ENCODE measurements around the gene NDFIP2. TPM values are rescaled to one million over a fixed set of nuclear protein-coding genes. Genes with fewer than 3 reads are reported as not detected.

Gene NDFIP2
- polyA plus RNA-seq, 1 donor from 2014 or later, result not detected

- peaks cover 0 to 14% (median 13%) of the 10 kb centered on the region in 3 donors for H3K4me1 Mint-ChIP-seq
- H3K9me3 Mint-ChIP-seq, result peaks cover 0 to 7% (median 6%) of the 10 kb centered on the region in 3 donors
- no peak overlapping the region for H3K4me3 Mint-ChIP-seq
- H3K27ac Mint-ChIP-seq, result peak overlapping the region in 1 of 3 donors; percentile 21
- peaks cover 9% of the 10 kb centered on the region for H3K27me3 Mint-ChIP-seq
- H3K36me3 Mint-ChIP-seq, result peaks cover 2% of the 10 kb centered on the region
Observed at GRCh38 chr13:79451500-79451962, 29.4 kb upstream of the NDFIP2 start.

GRCh38 chr13:79452239-79452913, 28.6 kb upstream of the NDFIP2 start:
- H3K4me3 Mint-ChIP-seq, result no peak overlapping the region
- H3K27ac Mint-ChIP-seq, result peak overlapping the region in 1 of 3 donors; percentile 21
- peaks cover 0 to 14% (median 13%) of the 10 kb centered on the region in 3 donors for H3K4me1 Mint-ChIP-seq
- peaks cover 0 to 7% (median 6%) of the 10 kb centered on the region in 3 donors for H3K9me3 Mint-ChIP-seq
- H3K36me3 Mint-ChIP-seq, result peaks cover 2% of the 10 kb centered on the region
- H3K27me3 Mint-ChIP-seq, result peaks cover 9% of the 10 kb centered on the region

GRCh38 chr13:79455331-79455730, 25.6 kb upstream of the NDFIP2 start:
- peaks cover 0 to 5% (median 0%) of the 10 kb centered on the region in 3 donors for H3K4me1 Mint-ChIP-seq
- no peak overlapping the region for H3K27ac Mint-ChIP-seq
- H3K4me3 Mint-ChIP-seq, result no peak overlapping the region
- H3K27me3 Mint-ChIP-seq, result peaks cover 7% of the 10 kb centered on the region
- no peaks in the 10 kb centered on the region for H3K36me3 Mint-ChIP-seq
- peaks cover 0 to 2% (median 0%) of the 10 kb centered on the region in 3 donors for H3K9me3 Mint-ChIP-seq

GRCh38 chr13:79456051-79456450, 24.9 kb upstream of the NDFIP2 start:
- Mint-ChIP-seq H3K36me3 (no peaks in the 10 kb centered on the region), H3K27me3 (peaks cover 7% of the 10 kb centered on the region), H3K4me3 (no peak overlapping the region), H3K27ac (no peak overlapping the region), H3K4me1 (peaks cover 0 to 5% (median 0%) of the 10 kb centered on the region in 3 donors), H3K9me3 (peaks cover 0 to 2% (median 0%) of the 10 kb centered on the region in 3 donors)

- Mint-ChIP-seq H3K36me3 (no peaks in the 10 kb centered on the region), H3K27ac (no peak overlapping the region)
Observed at GRCh38 chr13:79456656-79457365, 24.1 kb upstream of the NDFIP2 start.

GRCh38 chr13:79457390-79457789, 23.6 kb upstream of the NDFIP2 start:
- Mint-ChIP-seq H3K27ac (no peak overlapping the region), H3K4me1 (no peaks in the 10 kb centered on the region), H3K9me3 (peaks cover 0 to 2% (median 0%) of the 10 kb centered on the region in 3 donors)

More at GRCh38 chr13:79456656-79457365, 24.1 kb upstream of the NDFIP2 start:
- Mint-ChIP-seq H3K4me3 (no peak overlapping the region), H3K4me1 (peaks cover 0 to under 1% (median 0%) of the 10 kb centered on the region in 3 donors), H3K9me3 (peaks cover 0 to 2% (median 0%) of the 10 kb centered on the region in 3 donors), H3K27me3 (peaks cover 7% of the 10 kb centered on the region)

GRCh38 chr13:79457948-79458347, 23.0 kb upstream of the NDFIP2 start:
- no peaks in the 10 kb centered on the region for H3K4me1 Mint-ChIP-seq
- peaks cover 7% of the 10 kb centered on the region for H3K27me3 Mint-ChIP-seq
- H3K27ac Mint-ChIP-seq, result no peak overlapping the region
- H3K9me3 Mint-ChIP-seq, result peaks cover 0 to 2% (median 0%) of the 10 kb centered on the region in 3 donors
- no peak overlapping the region for H3K4me3 Mint-ChIP-seq
- no peaks in the 10 kb centered on the region for H3K36me3 Mint-ChIP-seq

More at GRCh38 chr13:79457390-79457789, 23.6 kb upstream of the NDFIP2 start:
- peaks cover 7% of the 10 kb centered on the region for H3K27me3 Mint-ChIP-seq
- no peaks in the 10 kb centered on the region for H3K36me3 Mint-ChIP-seq
- H3K4me3 Mint-ChIP-seq, result no peak overlapping the region

GRCh38 chr13:79458436-79458835, 22.5 kb upstream of the NDFIP2 start:
- H3K27me3 Mint-ChIP-seq, result peaks cover 5% of the 10 kb centered on the region
- H3K27ac Mint-ChIP-seq, result no peak overlapping the region
- H3K4me3 Mint-ChIP-seq, result no peak overlapping the region
- peaks cover 0 to 2% (median 0%) of the 10 kb centered on the region in 3 donors for H3K9me3 Mint-ChIP-seq
- H3K36me3 Mint-ChIP-seq, result peaks cover under 1% of the 10 kb centered on the region
- H3K4me1 Mint-ChIP-seq, result no peaks in the 10 kb centered on the region

- Mint-ChIP-seq H3K4me1 (no peaks in the 10 kb centered on the region), H3K9me3 (peaks cover 0 to 2% (median 0%) of the 10 kb centered on the region in 3 donors), H3K4me3 (no peak overlapping the region), H3K27me3 (peaks cover 2% of the 10 kb centered on the region), H3K36me3 (peaks cover 2% of the 10 kb centered on the region), H3K27ac (no peak overlapping the region)
Observed at GRCh38 chr13:79459906-79460305, 21.0 kb upstream of the NDFIP2 start.

GRCh38 chr13:79462895-79463294, 18.1 kb upstream of the NDFIP2 start:
- H3K27me3 Mint-ChIP-seq, result no peaks in the 10 kb centered on the region

GRCh38 chr13:79463604-79464003, 17.4 kb upstream of the NDFIP2 start:
- H3K27ac Mint-ChIP-seq, result no peak overlapping the region
- no peak overlapping the region for H3K4me3 Mint-ChIP-seq
- H3K36me3 Mint-ChIP-seq, result peaks cover 2% of the 10 kb centered on the region
- H3K27me3 Mint-ChIP-seq, result no peaks in the 10 kb centered on the region
- H3K4me1 Mint-ChIP-seq, result no peaks in the 10 kb centered on the region
- peaks cover 0 to 2% (median 0%) of the 10 kb centered on the region in 3 donors for H3K9me3 Mint-ChIP-seq

More at GRCh38 chr13:79462895-79463294, 18.1 kb upstream of the NDFIP2 start:
- no peak overlapping the region for H3K4me3 Mint-ChIP-seq
- no peaks in the 10 kb centered on the region for H3K4me1 Mint-ChIP-seq
- peaks cover 0 to 2% (median 0%) of the 10 kb centered on the region in 3 donors for H3K9me3 Mint-ChIP-seq
- H3K36me3 Mint-ChIP-seq, result peaks cover 2% of the 10 kb centered on the region
- no peak overlapping the region for H3K27ac Mint-ChIP-seq

GRCh38 chr13:79466872-79467271, 14.1 kb upstream of the NDFIP2 start:
- Mint-ChIP-seq H3K4me3 (no peak overlapping the region), H3K4me1 (peaks cover 0 to 2% (median 0%) of the 10 kb centered on the region in 3 donors), H3K27me3 (peaks cover 4% of the 10 kb centered on the region)

GRCh38 chr13:79468402-79468801, 12.6 kb upstream of the NDFIP2 start:
- peaks cover 0 to 2% (median 0%) of the 10 kb centered on the region in 3 donors for H3K9me3 Mint-ChIP-seq
- no peak overlapping the region for H3K4me3 Mint-ChIP-seq
- no peak overlapping the region for H3K27ac Mint-ChIP-seq
- peaks cover 0 to 2% (median 0%) of the 10 kb centered on the region in 3 donors for H3K4me1 Mint-ChIP-seq
- H3K36me3 Mint-ChIP-seq, result peaks cover 1% of the 10 kb centered on the region
- H3K27me3 Mint-ChIP-seq, result peaks cover 5% of the 10 kb centered on the region

More at GRCh38 chr13:79466872-79467271, 14.1 kb upstream of the NDFIP2 start:
- H3K9me3 Mint-ChIP-seq, result peaks cover 0 to 2% (median 0%) of the 10 kb centered on the region in 3 donors
- peaks cover 2% of the 10 kb centered on the region for H3K36me3 Mint-ChIP-seq
- no peak overlapping the region for H3K27ac Mint-ChIP-seq

- no peak overlapping the region for H3K27ac Mint-ChIP-seq
- H3K36me3 Mint-ChIP-seq, result no peaks in the 10 kb centered on the region
- peaks cover 8% of the 10 kb centered on the region for H3K27me3 Mint-ChIP-seq
- H3K9me3 Mint-ChIP-seq, result peaks cover 0 to 2% (median 0%) of the 10 kb centered on the region in 3 donors
- H3K4me1 Mint-ChIP-seq, result peaks cover 0 to 2% (median 0%) of the 10 kb centered on the region in 3 donors
- no peak overlapping the region for H3K4me3 Mint-ChIP-seq
Observed at GRCh38 chr13:79468819-79469218, 12.1 kb upstream of the NDFIP2 start.

- peaks cover 0 to 6% (median 1%) of the 10 kb centered on the region in 3 donors for H3K9me3 Mint-ChIP-seq
- no peaks in the 10 kb centered on the region for H3K36me3 Mint-ChIP-seq
- H3K4me1 Mint-ChIP-seq, result peaks cover 0 to 2% (median 0%) of the 10 kb centered on the region in 3 donors
- H3K27ac Mint-ChIP-seq, result no peak overlapping the region
- H3K4me3 Mint-ChIP-seq, result no peak overlapping the region
- H3K27me3 Mint-ChIP-seq, result peaks cover 11% of the 10 kb centered on the region
Observed at GRCh38 chr13:79469608-79470007, 11.3 kb upstream of the NDFIP2 start.
